Measurements from ENCODE around the gene DYNC2LI1. TPM values are rescaled to one million over a fixed set of nuclear protein-coding genes. Genes with fewer than 3 reads are reported as not detected.

DYNC2LI1 gene
- polyA plus RNA-seq, 2 donors: 7.9 to 10.4 TPM

- Histone ChIP-seq H3K4me3 (ENCODE audit: low read depth in 1 of 2, low read length in 2 of 2) (no peak overlapping the region), H3K27ac (ENCODE audit: low read depth in 2 of 2, low read length in 1 of 2) (no peak overlapping the region), H3K4me1 (ENCODE audit: control insufficient read depth in 2 of 2, insufficient read depth in 2 of 2, low read length in 1 of 2) (no peaks in the 10 kb centered on the region), H3K36me3 (ENCODE audit: control insufficient read depth in 2 of 2, insufficient read depth in 2 of 2, low read length in 1 of 2) (no peaks in the 10 kb centered on the region), H3K27me3 (ENCODE audit: control insufficient read depth in 1 of 2, insufficient read depth in 2 of 2, low read length in 2 of 2) (no peaks in the 10 kb centered on the region), H3K9me3 (ENCODE audit: control insufficient read depth in 2 of 2, insufficient read depth in 1 of 2, low read depth in 1 of 2, low read length in 1 of 2) (no peaks in the 10 kb centered on the region)
- 79 to 85% methylated on average over 1 of the region's 1 CpG for WGBS, 2 donors
These were observed 29.3 kb downstream of the DYNC2LI1 start for GRCh38 chr2:43803113-43803512.

- no peak overlapping the region for H3K4me3 ChIP-seq (ENCODE audit: low read depth in 1 of 2, low read length in 2 of 2)
- H3K9me3 ChIP-seq (ENCODE audit: control insufficient read depth in 2 of 2, insufficient read depth in 1 of 2, low read depth in 1 of 2, low read length in 1 of 2): no peaks in the 10 kb centered on the region
- H3K36me3 ChIP-seq (ENCODE audit: control insufficient read depth in 2 of 2, insufficient read depth in 2 of 2, low read length in 1 of 2): no peaks in the 10 kb centered on the region
- 64 to 82% methylated on average over 2 of the region's 2 CpGs for WGBS, 2 donors
- no peaks in the 10 kb centered on the region for H3K4me1 ChIP-seq (ENCODE audit: control insufficient read depth in 2 of 2, insufficient read depth in 2 of 2, low read length in 1 of 2)
- no peaks in the 10 kb centered on the region for H3K27me3 ChIP-seq (ENCODE audit: control insufficient read depth in 1 of 2, insufficient read depth in 2 of 2, low read length in 2 of 2)
- H3K27ac ChIP-seq (ENCODE audit: low read depth in 2 of 2, low read length in 1 of 2): no peak overlapping the region
These were observed 32.8 kb downstream of the DYNC2LI1 start for GRCh38 chr2:43806719-43807031.

- H3K4me3 ChIP-seq (ENCODE audit: low read depth in 1 of 2, low read length in 2 of 2): no peak overlapping the region
- H3K27ac ChIP-seq (ENCODE audit: low read depth in 2 of 2, low read length in 1 of 2): no peak overlapping the region
- no peaks in the 10 kb centered on the region for H3K27me3 ChIP-seq (ENCODE audit: control insufficient read depth in 1 of 2, insufficient read depth in 2 of 2, low read length in 2 of 2)
- no peaks in the 10 kb centered on the region for H3K9me3 ChIP-seq (ENCODE audit: control insufficient read depth in 2 of 2, insufficient read depth in 1 of 2, low read depth in 1 of 2, low read length in 1 of 2)
- H3K36me3 ChIP-seq (ENCODE audit: control insufficient read depth in 2 of 2, insufficient read depth in 2 of 2, low read length in 1 of 2): no peaks in the 10 kb centered on the region
- 72 to 73% methylated on average over 2 of the region's 2 CpGs for WGBS, 2 donors
- H3K4me1 ChIP-seq (ENCODE audit: control insufficient read depth in 2 of 2, insufficient read depth in 2 of 2, low read length in 1 of 2): no peaks in the 10 kb centered on the region
These were observed 36.6 kb downstream of the DYNC2LI1 start for GRCh38 chr2:43810452-43810851.

GRCh38 chr2:43810888-43811287 lies 37.0 kb downstream of the DYNC2LI1 start:
- H3K4me3 ChIP-seq (ENCODE audit: low read depth in 1 of 2, low read length in 2 of 2): no peak overlapping the region
- no peaks in the 10 kb centered on the region for H3K27me3 ChIP-seq (ENCODE audit: control insufficient read depth in 1 of 2, insufficient read depth in 2 of 2, low read length in 2 of 2)
- no peak overlapping the region for H3K27ac ChIP-seq (ENCODE audit: low read depth in 2 of 2, low read length in 1 of 2)
- H3K36me3 ChIP-seq (ENCODE audit: control insufficient read depth in 2 of 2, insufficient read depth in 2 of 2, low read length in 1 of 2): no peaks in the 10 kb centered on the region
- no peaks in the 10 kb centered on the region for H3K9me3 ChIP-seq (ENCODE audit: control insufficient read depth in 2 of 2, insufficient read depth in 1 of 2, low read depth in 1 of 2, low read length in 1 of 2)
- no peaks in the 10 kb centered on the region for H3K4me1 ChIP-seq (ENCODE audit: control insufficient read depth in 2 of 2, insufficient read depth in 2 of 2, low read length in 1 of 2)
- WGBS, 2 donors: 72 to 77% methylated on average over 1 of the region's 1 CpG

- WGBS, 2 donors: 80 to 84% methylated on average over 2 of the region's 2 CpGs
- H3K4me3 ChIP-seq (ENCODE audit: low read depth in 1 of 2, low read length in 2 of 2): no peak overlapping the region
- no peaks in the 10 kb centered on the region for H3K4me1 ChIP-seq (ENCODE audit: control insufficient read depth in 2 of 2, insufficient read depth in 2 of 2, low read length in 1 of 2)
- H3K36me3 ChIP-seq (ENCODE audit: control insufficient read depth in 2 of 2, insufficient read depth in 2 of 2, low read length in 1 of 2): no peaks in the 10 kb centered on the region
- no peaks in the 10 kb centered on the region for H3K27me3 ChIP-seq (ENCODE audit: control insufficient read depth in 1 of 2, insufficient read depth in 2 of 2, low read length in 2 of 2)
- H3K9me3 ChIP-seq (ENCODE audit: control insufficient read depth in 2 of 2, insufficient read depth in 1 of 2, low read depth in 1 of 2, low read length in 1 of 2): no peaks in the 10 kb centered on the region
- H3K27ac ChIP-seq (ENCODE audit: low read depth in 2 of 2, low read length in 1 of 2): no peak overlapping the region
These were observed 38.2 kb downstream of the DYNC2LI1 start for GRCh38 chr2:43812006-43812405.

GRCh38 chr2:43812947-43813346 lies 39.1 kb downstream of the DYNC2LI1 start:
- WGBS, 2 donors: 57 to 58% methylated on average over 2 of the region's 2 CpGs
- H3K9me3 ChIP-seq (ENCODE audit: control insufficient read depth in 2 of 2, insufficient read depth in 1 of 2, low read depth in 1 of 2, low read length in 1 of 2): no peaks in the 10 kb centered on the region
- no peaks in the 10 kb centered on the region for H3K36me3 ChIP-seq (ENCODE audit: control insufficient read depth in 2 of 2, insufficient read depth in 2 of 2, low read length in 1 of 2)
- H3K4me1 ChIP-seq (ENCODE audit: control insufficient read depth in 2 of 2, insufficient read depth in 2 of 2, low read length in 1 of 2): no peaks in the 10 kb centered on the region
- no peak overlapping the region for H3K27ac ChIP-seq (ENCODE audit: low read depth in 2 of 2, low read length in 1 of 2)
- H3K4me3 ChIP-seq (ENCODE audit: low read depth in 1 of 2, low read length in 2 of 2): no peak overlapping the region
- no peaks in the 10 kb centered on the region for H3K27me3 ChIP-seq (ENCODE audit: control insufficient read depth in 1 of 2, insufficient read depth in 2 of 2, low read length in 2 of 2)

- Histone ChIP-seq H3K27me3 (ENCODE audit: control insufficient read depth in 1 of 2, insufficient read depth in 2 of 2, low read length in 2 of 2) (no peaks in the 10 kb centered on the region), H3K27ac (ENCODE audit: low read depth in 2 of 2, low read length in 1 of 2) (no peak overlapping the region), H3K36me3 (ENCODE audit: control insufficient read depth in 2 of 2, insufficient read depth in 2 of 2, low read length in 1 of 2) (no peaks in the 10 kb centered on the region), H3K4me1 (ENCODE audit: control insufficient read depth in 2 of 2, insufficient read depth in 2 of 2, low read length in 1 of 2) (no peaks in the 10 kb centered on the region), H3K4me3 (ENCODE audit: low read depth in 1 of 2, low read length in 2 of 2) (no peak overlapping the region), H3K9me3 (ENCODE audit: control insufficient read depth in 2 of 2, insufficient read depth in 1 of 2, low read depth in 1 of 2, low read length in 1 of 2) (no peaks in the 10 kb centered on the region)
- 81 to 82% methylated on average over 3 of the region's 3 CpGs for WGBS, 2 donors
These were observed 40.9 kb downstream of the DYNC2LI1 start for GRCh38 chr2:43814711-43815110.

- 56 to 58% methylated on average over 5 of the region's 5 CpGs for WGBS, 2 donors
- Histone ChIP-seq H3K27me3 (ENCODE audit: control insufficient read depth in 1 of 2, insufficient read depth in 2 of 2, low read length in 2 of 2) (no peaks in the 10 kb centered on the region), H3K27ac (ENCODE audit: low read depth in 2 of 2, low read length in 1 of 2) (no peak overlapping the region), H3K36me3 (ENCODE audit: control insufficient read depth in 2 of 2, insufficient read depth in 2 of 2, low read length in 1 of 2) (no peaks in the 10 kb centered on the region), H3K9me3 (ENCODE audit: control insufficient read depth in 2 of 2, insufficient read depth in 1 of 2, low read depth in 1 of 2, low read length in 1 of 2) (no peaks in the 10 kb centered on the region), H3K4me3 (ENCODE audit: low read depth in 1 of 2, low read length in 2 of 2) (no peak overlapping the region), H3K4me1 (ENCODE audit: control insufficient read depth in 2 of 2, insufficient read depth in 2 of 2, low read length in 1 of 2) (no peaks in the 10 kb centered on the region)
These were observed 44.9 kb downstream of the DYNC2LI1 start for GRCh38 chr2:43818761-43819160.

- no peaks in the 10 kb centered on the region for H3K4me1 ChIP-seq (ENCODE audit: control insufficient read depth in 2 of 2, insufficient read depth in 2 of 2, low read length in 1 of 2)
- no peaks in the 10 kb centered on the region for H3K36me3 ChIP-seq (ENCODE audit: control insufficient read depth in 2 of 2, insufficient read depth in 2 of 2, low read length in 1 of 2)
- 71 to 77% methylated on average over 7 of the region's 7 CpGs for WGBS, 2 donors
- H3K27ac ChIP-seq (ENCODE audit: low read depth in 2 of 2, low read length in 1 of 2): no peak overlapping the region
- H3K27me3 ChIP-seq (ENCODE audit: control insufficient read depth in 1 of 2, insufficient read depth in 2 of 2, low read length in 2 of 2): no peaks in the 10 kb centered on the region
- no peaks in the 10 kb centered on the region for H3K9me3 ChIP-seq (ENCODE audit: control insufficient read depth in 2 of 2, insufficient read depth in 1 of 2, low read depth in 1 of 2, low read length in 1 of 2)
- no peak overlapping the region for H3K4me3 ChIP-seq (ENCODE audit: low read depth in 1 of 2, low read length in 2 of 2)
These were observed 45.8 kb downstream of the DYNC2LI1 start for GRCh38 chr2:43819491-43820163.

GRCh38 chr2:43822839-43823238 lies 49.0 kb downstream of the DYNC2LI1 start:
- 79 to 80% methylated on average over 7 of the region's 7 CpGs for WGBS, 2 donors
- no peaks in the 10 kb centered on the region for H3K27me3 ChIP-seq (ENCODE audit: control insufficient read depth in 1 of 2, insufficient read depth in 2 of 2, low read length in 2 of 2)

More at GRCh38 chr2:43822839-43823238, 49.0 kb downstream of the DYNC2LI1 start:
- H3K4me1 ChIP-seq (ENCODE audit: control insufficient read depth in 2 of 2, insufficient read depth in 2 of 2, low read length in 1 of 2): no peaks in the 10 kb centered on the region
- H3K4me3 ChIP-seq (ENCODE audit: low read depth in 1 of 2, low read length in 2 of 2): no peak overlapping the region
- no peak overlapping the region for H3K27ac ChIP-seq (ENCODE audit: low read depth in 2 of 2, low read length in 1 of 2)
- H3K9me3 ChIP-seq (ENCODE audit: control insufficient read depth in 2 of 2, insufficient read depth in 1 of 2, low read depth in 1 of 2, low read length in 1 of 2): peaks cover 0 to 3% of the 10 kb centered on the region in 2 donors
- H3K36me3 ChIP-seq (ENCODE audit: control insufficient read depth in 2 of 2, insufficient read depth in 2 of 2, low read length in 1 of 2): no peaks in the 10 kb centered on the region
